BLaER1 treated with 17β-estradiol and CSF1 and Interleukin-3, amounts not matched to agents 10 nM and 100 nM (cell line): ENCODE results near the gene SLC22A2.

Experiments used
- H3K27ac ChIP-seq, 11 experiments: shearing (Covaris generic); formaldehyde crosslinking; 2 replicates each; pipeline ENCODE4 v1.8.1; 2022
- H3K27me3 ChIP-seq, 11 experiments: shearing (Covaris generic); formaldehyde crosslinking; 2 replicates each; pipeline ENCODE4 v1.8.1; 2022
- H3K36me3 ChIP-seq, 11 experiments: shearing (Covaris generic); formaldehyde crosslinking; 2 replicates each; pipeline ENCODE4 v1.8.1; 2022
- H3K4me1 ChIP-seq, 10 experiments: shearing (Covaris generic); formaldehyde crosslinking; 2 replicates each; pipeline ENCODE4 v1.8.1; 2022
- H3K4me2 ChIP-seq, 11 experiments: shearing (Covaris generic); formaldehyde crosslinking; 2 replicates each; pipeline ENCODE4 v1.8.1; 2022
- H3K4me3 ChIP-seq, 10 experiments: shearing (Covaris generic); formaldehyde crosslinking; 2 replicates each; pipeline ENCODE4 v1.8.1; 2022
- H3K9ac ChIP-seq, 11 experiments: shearing (Covaris generic); formaldehyde crosslinking; 2 replicates each; pipeline ENCODE4 v1.8.1; 2022
- H3K9me3 ChIP-seq, 11 experiments: shearing (Covaris generic); formaldehyde crosslinking; replicated peaks in 1 of 11; 2 replicates each; pipeline ENCODE4 v1.8.1; 2022
- H4K20me1 ChIP-seq, 11 experiments: shearing (Covaris generic); formaldehyde crosslinking; 2 replicates each; pipeline ENCODE4 v1.8.1; 2022
- Cebpa-rat ChIP-seq, 11 experiments: shearing (Covaris generic); IDR thresholded peaks; 2 replicates each; pipeline ENCODE4 v1.8.1; 2022

The SLC22A2 gene

GRCh38 chr6:160167604-160168399 is 90.8 kb downstream of the SLC22A2 start:
- no peaks in the 10 kb centered on the region for H3K36me3 ChIP-seq
- peaks cover 0 to 16% (median 0%) of the 10 kb centered on the region in 11 experiments; a peak in 4 of 22 replicates for H3K9me3 ChIP-seq
- no peak for TF ChIP-seq Cebpa-rat (IDR thresholded peaks at IDR 0.05)
- no peak overlapping the region for H3K4me2 ChIP-seq
- H3K27ac ChIP-seq = no peak overlapping the region
- H3K4me3 ChIP-seq = no peak overlapping the region
- H3K4me1 ChIP-seq = peaks cover 0 to 8% (median 0%) of the 10 kb centered on the region in 10 experiments; a peak in 4 of 20 replicates
- H4K20me1 ChIP-seq = no peaks in the 10 kb centered on the region
- no peak overlapping the region for H3K9ac ChIP-seq
- H3K27me3 ChIP-seq = no peaks in the 10 kb centered on the region
